GM18508 (cell line): ENCODE measurements around the gene THSD4.

Experiments
- ATAC-seq: cut with Tn5 transposase; IDR thresholded peaks from one replicate; pipeline ENCODE4 v1.9.1; 2021; ENCODE audit warnings: moderate number of reproducible peaks; ENCODE audit not compliant: insufficient read depth, unreplicated experiment

The THSD4 gene

GRCh38 chr15:71461748-71462147, 346.5 kb downstream of the THSD4 start:
- ATAC-seq = no peak

GRCh38 chr15:71462638-71463037, 347.4 kb downstream of the THSD4 start:
- no peak for ATAC-seq

GRCh38 chr15:71463156-71463665, 347.9 kb downstream of the THSD4 start:
- ATAC-seq = no peak

GRCh38 chr15:71465131-71465955, 350.1 kb downstream of the THSD4 start:
- no peak for ATAC-seq

GRCh38 chr15:71468715-71469114, 353.4 kb downstream of the THSD4 start:
- no peak for ATAC-seq

GRCh38 chr15:71469413-71469812, 354.1 kb downstream of the THSD4 start:
- ATAC-seq = no peak

- no peak for ATAC-seq
These were observed 356.1 kb downstream of the THSD4 start for GRCh38 chr15:71471347-71471746.

- ATAC-seq = no peak
These were observed 357.3 kb downstream of the THSD4 start for GRCh38 chr15:71472566-71472965.

- no peak for ATAC-seq
These were observed 358.5 kb downstream of the THSD4 start for GRCh38 chr15:71473751-71474150.

- ATAC-seq = no peak
These were observed 361.6 kb downstream of the THSD4 start for GRCh38 chr15:71476823-71477222.

GRCh38 chr15:71480556-71480955, 365.3 kb downstream of the THSD4 start:
- no peak for ATAC-seq

- no peak for ATAC-seq
These were observed 368.8 kb downstream of the THSD4 start for GRCh38 chr15:71484080-71484479.

- ATAC-seq = no peak
These were observed 369.9 kb downstream of the THSD4 start for GRCh38 chr15:71485094-71485693.

GRCh38 chr15:71489570-71489969, 374.3 kb downstream of the THSD4 start:
- no peak for ATAC-seq

GRCh38 chr15:71493526-71493925, 378.3 kb downstream of the THSD4 start:
- no peak for ATAC-seq

GRCh38 chr15:71494563-71495397, 379.5 kb downstream of the THSD4 start:
- ATAC-seq = no peak

- no peak for ATAC-seq
These were observed 380.1 kb downstream of the THSD4 start for GRCh38 chr15:71495398-71495780.

GRCh38 chr15:71496336-71496955, 381.2 kb downstream of the THSD4 start:
- no peak for ATAC-seq

GRCh38 chr15:71501344-71502076, 386.2 kb downstream of the THSD4 start:
- ATAC-seq = no peak

GRCh38 chr15:71502077-71502432, 386.8 kb downstream of the THSD4 start:
- ATAC-seq = no peak
